Thyroid gland (tissue), 4 donors: ENCODE measurements around the gene PRPF38A. TPM values are rescaled to one million over a fixed set of nuclear protein-coding genes. Genes with fewer than 3 reads are reported as not detected.

Source experiments
- DNase-seq, 2 donors: peaks; one replicate each; pipeline ENCODE4 v3.0.0-alpha.2; 2019
- H3K27ac ChIP-seq, 3 donors: fragments of 200-600 bp; sonication (generic); 1 replicate in 2 of 3; 2 replicates in 1 of 3; pipeline ENCODE4 v1.5.1; 2016 to 2019; ENCODE audit warnings: mild to moderate bottlenecking in 1 of 3, moderate library complexity in 1 of 3
- H3K27me3 ChIP-seq: fragments of 200-600 bp; sonication (generic); one replicate; pipeline ENCODE4 v1.5.1; 2019
- H3K36me3 ChIP-seq, 2 donors: fragments of 200-600 bp; sonication (generic); one replicate each; pipeline ENCODE4 v1.5.1; 2016 to 2019
- H3K4me1 ChIP-seq, 2 donors: fragments of 200-600 bp; sonication (generic); one replicate each; pipeline ENCODE4 v1.5.1; 2017 to 2019
- H3K4me3 ChIP-seq, 3 donors: fragments of 200-600 bp; sonication (generic); replicated peaks in 1 of 3; 1 replicate in 2 of 3; 2 replicates in 1 of 3; pipeline ENCODE4 v1.5.1; 2016; ENCODE audit warnings: mild to moderate bottlenecking in 1 of 3
- H3K9me3 ChIP-seq: fragments of 200-600 bp; sonication (generic); one replicate; pipeline ENCODE4 v1.5.1; 2017
- CTCF ChIP-seq, 6 experiments: fragments of 200-600 bp in 3 of 6; fragments of 450-650 bp in 3 of 6; sonication (generic) in 3 of 6; IDR thresholded peaks; one replicate each; pipeline ENCODE4 v1.5.1; 2016 to 2019; ENCODE audit warnings: antibody characterized with exemption in 6 of 6, mild to moderate bottlenecking in 2 of 6, inconsistent platforms in 1 of 6, moderate library complexity in 1 of 6
- POLR2A ChIP-seq, 2 donors: fragments of 450-650 bp; IDR thresholded peaks; one replicate each; pipeline ENCODE4 v1.6.1; 2017; ENCODE audit warnings: antibody characterized with exemption in 2 of 2, mild to moderate bottlenecking in 2 of 2, moderate library complexity in 1 of 2
- WGBS, 2 donors: methylation state at CpG; one replicate each; pipeline ENCODE4 v1.1.5; 2017; 5-methylcytosine and 5-hydroxymethylcytosine counted together
- intact Hi-C: fragments of 100-400 bp; cut with DNase I; formaldehyde crosslinking; loops from one replicate; pipeline ENCODE4 v1.15.1; 2023
- total RNA-seq, 4 donors: library from RNA; depleted of rRNA; stranded (reverse); fragments of >200 nt; gene quantifications; one replicate each; pipeline ENCODE4 v1.2.3, GENCODE V29; 2016

The PRPF38A gene
- total RNA-seq, 4 donors from 2014 or later: 19.9 to 31.3 (median 21.7) TPM

- no peak for DNase-seq
- no peak overlapping the region for H3K27ac ChIP-seq
- TF ChIP-seq CTCF (IDR thresholded peaks at IDR 0.05): no peak
- no peak for TF ChIP-seq POLR2A (IDR thresholded peaks at IDR 0.05)
- 95 to 98% methylated on average over 5 of the region's 5 CpGs for WGBS, 2 donors
- H3K4me3 ChIP-seq: no peak overlapping the region
- H3K4me1 ChIP-seq: no peaks in the 10 kb centered on the region
- no peaks in the 10 kb centered on the region for H3K27me3 ChIP-seq
- no peaks in the 10 kb centered on the region for H3K9me3 ChIP-seq
- no peaks in the 10 kb centered on the region for H3K36me3 ChIP-seq
- intact Hi-C loops: no loop called here
Measured at GRCh38 chr1:52393174-52393573, 11.2 kb upstream of the PRPF38A start.

- no peak overlapping the region for H3K4me3 ChIP-seq
Measured at GRCh38 chr1:52399629-52400028, 4.8 kb upstream of the PRPF38A start.

GRCh38 chr1:52400131-52400530 is 4.3 kb upstream of the PRPF38A start:
- Histone ChIP-seq H3K27me3 (no peaks in the 10 kb centered on the region), H3K4me3 (no peak overlapping the region), H3K4me1 (peaks cover 5 to 6% of the 10 kb centered on the region in 2 donors), H3K36me3 (no peaks in the 10 kb centered on the region), H3K27ac (no peak overlapping the region), H3K9me3 (no peaks in the 10 kb centered on the region)
- 95 to 98% methylated on average over 6 of the region's 6 CpGs for WGBS, 2 donors
- intact Hi-C loops: loop anchor here (5.0 kb wide), 1 partner anchor 287 kb away; no protein-coding TSS in a partner anchor
- TF ChIP-seq POLR2A (IDR thresholded peaks at IDR 0.05): no peak
- no peak for TF ChIP-seq CTCF (IDR thresholded peaks at IDR 0.05)
- no peak for DNase-seq

More at GRCh38 chr1:52399629-52400028, 4.8 kb upstream of the PRPF38A start:
- DNase-seq: no peak
- Histone ChIP-seq H3K27me3 (no peaks in the 10 kb centered on the region), H3K9me3 (no peaks in the 10 kb centered on the region), H3K36me3 (no peaks in the 10 kb centered on the region), H3K27ac (no peak overlapping the region), H3K4me1 (peaks cover 5% of the 10 kb centered on the region in 2 donors)
- intact Hi-C loops: loop anchor here (5.0 kb wide), 1 partner anchor 288 kb away; no protein-coding TSS in a partner anchor
- 93 to 97% methylated on average over 3 of the region's 3 CpGs for WGBS, 2 donors
- no peak for TF ChIP-seq POLR2A (IDR thresholded peaks at IDR 0.05)

GRCh38 chr1:52402860-52403240 is 1.6 kb upstream of the PRPF38A start:
- Histone ChIP-seq H3K4me3 (no peak overlapping the region), H3K9me3 (no peaks in the 10 kb centered on the region), H3K36me3 (peaks cover 0 to 1% of the 10 kb centered on the region in 2 donors), H3K27me3 (no peaks in the 10 kb centered on the region), H3K27ac (no peak overlapping the region), H3K4me1 (peaks cover 15 to 17% of the 10 kb centered on the region in 2 donors)
- DNase-seq: no peak
- TF ChIP-seq POLR2A (IDR thresholded peaks at IDR 0.05) (no peak), CTCF (IDR thresholded peaks at IDR 0.05) (no peak)
- intact Hi-C loops: loop anchor here (5.0 kb wide), 1 partner anchor 284 kb away; no protein-coding TSS in a partner anchor
- 59 to 73% methylated on average over 3 of the region's 3 CpGs for whole genome bisulfite sequencing, 2 donors

GRCh38 chr1:52403566-52404115 is 761 bp upstream of the PRPF38A start:
- intact Hi-C loops: loop anchor here (5.0 kb wide), 1 partner anchor 284 kb away; no protein-coding TSS in a partner anchor
- Histone ChIP-seq H3K4me3 (peak overlapping the region; percentile 30 to 80 (median 70)), H3K27ac (no peak overlapping the region), H3K27me3 (no peaks in the 10 kb centered on the region), H3K4me1 (peaks cover 15 to 17% of the 10 kb centered on the region in 2 donors), H3K36me3 (peaks cover 7 to 8% of the 10 kb centered on the region in 2 donors), H3K9me3 (no peaks in the 10 kb centered on the region)
- DNase-seq: no peak
- TF ChIP-seq POLR2A (IDR thresholded peaks at IDR 0.05): no peak
- 1% methylated on average over 16 of the region's 16 CpGs for WGBS, 2 donors

- H3K27me3 ChIP-seq: no peaks in the 10 kb centered on the region
- WGBS, 2 donors: 1 to 4% methylated on average over 8 of the region's 8 CpGs
- no peak for DNase-seq
- intact Hi-C loops: loop anchor here (5.0 kb wide), 1 partner anchor 282 kb away; no protein-coding TSS in a partner anchor
- peaks cover 15 to 17% of the 10 kb centered on the region in 2 donors for H3K4me1 ChIP-seq
- TF ChIP-seq CTCF (IDR thresholded peaks at IDR 0.05): no peak
- no peak for TF ChIP-seq POLR2A (IDR thresholded peaks at IDR 0.05)
- peak overlapping the region; percentile 70 to 80 (median 78) for H3K4me3 ChIP-seq
- peaks cover 18 to 21% of the 10 kb centered on the region in 2 donors for H3K36me3 ChIP-seq
- H3K27ac ChIP-seq: peak overlapping the region; percentile 82 to 88 (median 83)
- no peaks in the 10 kb centered on the region for H3K9me3 ChIP-seq
Measured at GRCh38 chr1:52404975-52405338, 555 bp downstream of the PRPF38A start.
